RWPE1 (cell line): ENCODE measurements around the gene SGCA.
A peak's percentile ranks its signal among the peaks of the same experiment; 100 is the strongest.

ENCODE experiments used
- CTCF ChIA-PET: fragments of 350-600 bp; sonication (Branson Sonifier 250); formaldehyde crosslinking; extraction: SDS; loops from one replicate; lab custom pipeline; 2021; lab: Yijun Ruan, JAX
- POLR2A ChIA-PET: fragments of 400-600 bp; formaldehyde crosslinking; extraction: SDS; loops from one replicate; lab custom pipeline; 2020; ENCODE audit warnings: antibody characterized with exemption; ENCODE audit not compliant: low non-redundant PET; lab: Yijun Ruan, JAX
- DNase-seq: peaks from one replicate; pipeline ENCODE4 v3.0.0; 2012; ENCODE audit warnings: low spot score
- H3K27ac ChIP-seq: fragments of 450-650 bp; 2 replicates; pipeline ENCODE4 v1.5.1; 2017
- CTCF ChIP-seq: fragments of 450-650 bp; conservative IDR thresholded peaks from 2 replicates; pipeline ENCODE4 v1.5.1; 2017; ENCODE audit warnings: low read depth, mild to moderate bottlenecking

Gene SGCA

GRCh38 chr17:50151937-50152547, 13.8 kb upstream of the SGCA start:
- POLR2A ChIA-PET, result interaction anchor here (0.5 kb wide), 1 partner anchor 94 kb away, joined by 7 read pairs; no protein-coding TSS in a partner anchor
- DNase-seq, result peak; percentile 92
- peak overlapping the region; percentile 98 for H3K27ac ChIP-seq
- no peak for TF ChIP-seq CTCF
- CTCF ChIA-PET, result interaction anchor here (0.6 to 2.1 kb wide), 8 partner anchors 9 to 351 kb away, joined by 3 to 12 read pairs (median 4); no protein-coding TSS in a partner anchor

- CTCF ChIA-PET, result interaction anchor here (0.6 to 2.1 kb wide), 5 partner anchors 9 to 59 kb away, joined by 3 to 12 read pairs (median 4); no protein-coding TSS in a partner anchor
- peak overlapping the region; percentile 98 for H3K27ac ChIP-seq
- no peak for DNase-seq
- no peak for TF ChIP-seq CTCF
- POLR2A ChIA-PET, result no interaction called here
Measured at GRCh38 chr17:50152736-50153135, 13.1 kb upstream of the SGCA start.

- CTCF ChIA-PET, result interaction anchor here (0.6 to 2.1 kb wide), 4 partner anchors 7 to 720 kb away, joined by 3 to 12 read pairs (median 5); no protein-coding TSS in a partner anchor
- POLR2A ChIA-PET, result no interaction called here
- TF ChIP-seq CTCF, result no peak
- H3K27ac ChIP-seq, result peak overlapping the region; percentile 98
- peak; percentile 60 for DNase-seq
Measured at GRCh38 chr17:50153650-50154575, 11.9 kb upstream of the SGCA start.

- DNase-seq, result no peak
- TF ChIP-seq CTCF, result no peak
- peak overlapping the region; percentile 98 for H3K27ac ChIP-seq
- POLR2A ChIA-PET, result no interaction called here
- CTCF ChIA-PET, result interaction anchor here (0.6 kb wide), 1 partner anchor 101 kb away, joined by 3 read pairs; no protein-coding TSS in a partner anchor
Measured at GRCh38 chr17:50154604-50155003, 11.2 kb upstream of the SGCA start.

- CTCF ChIA-PET, result no interaction called here
- TF ChIP-seq CTCF, result no peak
- no peak for DNase-seq
- POLR2A ChIA-PET, result no interaction called here
- H3K27ac ChIP-seq, result peak overlapping the region; percentile 98
Measured at GRCh38 chr17:50155115-50155819, 10.5 kb upstream of the SGCA start.

GRCh38 chr17:50157891-50158290, 7.9 kb upstream of the SGCA start:
- ChIA-PET POLR2A (no interaction called here), CTCF (no interaction called here)
- DNase-seq, result no peak

More at GRCh38 chr17:50157891-50158290, 7.9 kb upstream of the SGCA start:
- no peak overlapping the region for H3K27ac ChIP-seq
- TF ChIP-seq CTCF, result no peak
